H1 (cell line): ENCODE results near the gene ELOVL6. TPM values are rescaled to one million over a fixed set of nuclear protein-coding genes. Genes with fewer than 3 reads are reported as not detected.

Experiments used
- CTCF ChIA-PET: fragments of 300-600 bp; sonication (Branson Sonifier 250); formaldehyde crosslinking; loops from one replicate; lab custom pipeline; 2021; ENCODE audit not compliant: partially characterized antibody; lab: Charles Lee
- POLR2A ChIA-PET: fragments of 300-600 bp; sonication (Branson Sonifier 250); formaldehyde crosslinking; loops from one replicate; lab custom pipeline; 2021; ENCODE audit warnings: inconsistent platforms; ENCODE audit not compliant: partially characterized antibody; lab: Charles Lee
- DNase-seq, 2 experiments: peaks; one replicate each; pipeline versions ENCODE4 v3.0.0 to v3.0.0-alpha.2; 2010 to 2022; ENCODE audit warnings: low spot score in 2 of 2, low read depth in 1 of 2, mixed read lengths in 1 of 2
- FAIRE-seq: peaks from 2 replicates; lab custom pipeline; 2011; peaks lifted over from hg19 to GRCh38; lab: Jason Lieb, UNC
- H2AFZ ChIP-seq: 2 replicates; pipeline ENCODE4 v1.8.1; 2012; ENCODE audit warnings: low read length, inconsistent platforms
- H2AK5ac ChIP-seq: 2 replicates; pipeline ENCODE4 v1.6.1; 2013; ENCODE audit warnings: low read depth, low read length
- H2BK120ac ChIP-seq: replicated peaks from 2 replicates; pipeline ENCODE3; 2013; ENCODE audit warnings: low read depth, low read length, inconsistent platforms
- H2BK12ac ChIP-seq: 2 replicates; pipeline ENCODE4 v1.6.1; 2013; ENCODE audit warnings: low read depth, low read length
- H2BK15ac ChIP-seq: 2 replicates; pipeline ENCODE4 v1.6.1; 2013; ENCODE audit warnings: low read length
- H2BK20ac ChIP-seq: 2 replicates; pipeline ENCODE4 v1.6.1; 2013; ENCODE audit warnings: low read length
- H2BK5ac ChIP-seq: 2 replicates; pipeline ENCODE4 v1.6.1; 2013; ENCODE audit warnings: low read depth, low read length
- H3K14ac ChIP-seq: 2 replicates; pipeline ENCODE4 v1.6.1; 2013; ENCODE audit warnings: inconsistent platforms; ENCODE audit not compliant: insufficient read length
- H3K18ac ChIP-seq: 2 replicates; pipeline ENCODE4 v1.6.1; 2013; ENCODE audit warnings: low read length; ENCODE audit errors: extremely low read depth
- H3K23ac ChIP-seq: 2 replicates; pipeline ENCODE4 v1.6.1; 2013; ENCODE audit warnings: inconsistent platforms; ENCODE audit not compliant: insufficient read length
- H3K23me2 ChIP-seq: 2 replicates; pipeline ENCODE4 v1.6.1; 2013; ENCODE audit warnings: low read depth, low read length
- H3K27ac ChIP-seq: 2 replicates; pipeline ENCODE4 v1.6.1; 2011; ENCODE audit warnings: low read depth, low read length, inconsistent platforms
- H3K27me3 ChIP-seq, 4 experiments: replicated peaks in 1 of 4; 1 replicate in 1 of 4; 2 replicates in 3 of 4; pipeline versions ENCODE4 v1.6.1 to v1.8.1; 2011 to 2013; ENCODE audit warnings: low read length in 3 of 4, mild to moderate bottlenecking in 3 of 4, inconsistent platforms in 2 of 4, mixed read lengths in 2 of 4, moderate library complexity in 1 of 4; ENCODE audit not compliant: control insufficient read depth in 3 of 4, insufficient read depth in 3 of 4; ENCODE audit errors: extremely low read depth in 1 of 4
- H3K36me3 ChIP-seq, 4 experiments: 2 replicates each; pipeline versions ENCODE4 v1.6.1 to v1.8.1; 2011 to 2013; ENCODE audit warnings: mild to moderate bottlenecking in 4 of 4, low read length in 3 of 4, moderate library complexity in 2 of 4, control low read depth in 1 of 4, inconsistent platforms in 1 of 4; ENCODE audit not compliant: insufficient read depth in 4 of 4, control insufficient read depth in 2 of 4
- H3K4ac ChIP-seq: replicated peaks from 2 replicates; pipeline ENCODE3; 2013; ENCODE audit warnings: low read length, low read depth, mixed read lengths, inconsistent platforms; ENCODE audit not compliant: insufficient read length
- H3K4me1 ChIP-seq, 4 experiments: replicated peaks in 1 of 4; 1 replicate in 1 of 4; 2 replicates in 3 of 4; pipeline versions ENCODE4 v1.6.1 to v1.8.1; 2011 to 2013; ENCODE audit warnings: low read length in 3 of 4, inconsistent platforms in 2 of 4, mixed read lengths in 1 of 4; ENCODE audit not compliant: insufficient read depth in 4 of 4, control insufficient read depth in 3 of 4
- H3K4me2 ChIP-seq, 2 experiments: 2 replicates each; pipeline versions ENCODE4 v1.6.1 to v1.8.1; 2011 to 2013; ENCODE audit warnings: low read depth in 2 of 2, low read length in 2 of 2, control low read depth in 1 of 2, inconsistent platforms in 1 of 2, mild to moderate bottlenecking in 1 of 2; ENCODE audit not compliant: insufficient read depth in 1 of 2
- H3K4me3 ChIP-seq, 4 experiments: fragments of 200-600, 300-600 bp in 1 of 4; sonication (generic), shearing (Covaris generic), sonication (Bioruptor Twin) in 1 of 4; 2 replicates each; pipeline versions ENCODE4 v1.5.1 to v1.8.1; 2011 to 2016; ENCODE audit warnings: low read length in 4 of 4, low read depth in 3 of 4, control low read depth in 2 of 4, inconsistent platforms in 2 of 4, mild to moderate bottlenecking in 2 of 4, mixed read lengths in 1 of 4, moderate library complexity in 1 of 4; ENCODE audit not compliant: insufficient read depth in 2 of 4; ENCODE audit errors: extremely low read depth in 1 of 4
- H3K56ac ChIP-seq: replicated peaks from 2 replicates; pipeline ENCODE3; 2013; ENCODE audit warnings: low read depth, mild to moderate bottlenecking, mixed read lengths, low read length, inconsistent platforms; ENCODE audit not compliant: insufficient read length
- H3K79me1 ChIP-seq: 2 replicates; pipeline ENCODE4 v1.6.1; 2013; ENCODE audit warnings: low read depth, low read length, control low read depth
- H3K79me2 ChIP-seq, 2 experiments: 2 replicates each; pipeline versions ENCODE4 v1.6.1 to v1.8.1; 2012 to 2013; ENCODE audit warnings: low read length in 2 of 2, mild to moderate bottlenecking in 2 of 2, inconsistent platforms in 1 of 2; ENCODE audit not compliant: insufficient read depth in 2 of 2, control insufficient read depth in 1 of 2
- H3K9ac ChIP-seq, 4 experiments: replicated peaks in 1 of 4; 1 replicate in 1 of 4; 2 replicates in 3 of 4; pipeline versions ENCODE4 v1.6.1 to v1.8.1; 2011 to 2013; ENCODE audit warnings: low read depth in 3 of 4, low read length in 3 of 4, control low read depth in 2 of 4, mild to moderate bottlenecking in 2 of 4, moderate library complexity in 2 of 4, inconsistent platforms in 1 of 4; ENCODE audit errors: extremely low read depth in 1 of 4
- H3K9me3 ChIP-seq, 2 experiments: 2 replicates each; pipeline versions ENCODE4 v1.6.1 to v1.8.1; 2012 to 2013; ENCODE audit warnings: mild to moderate bottlenecking in 2 of 2, moderate library complexity in 2 of 2, control low read depth in 1 of 2, inconsistent platforms in 1 of 2, low read depth in 1 of 2, low read length in 1 of 2, mixed read lengths in 1 of 2; ENCODE audit not compliant: insufficient read depth in 2 of 2
- H4K20me1 ChIP-seq, 2 experiments: replicated peaks in 1 of 2; 2 replicates each; pipeline versions ENCODE3 to v1.8.1; 2011 to 2013; ENCODE audit warnings: inconsistent platforms in 2 of 2, low read length in 2 of 2, mild to moderate bottlenecking in 1 of 2; ENCODE audit not compliant: insufficient read depth in 2 of 2, control insufficient read depth in 1 of 2
- H4K5ac ChIP-seq: 2 replicates; pipeline ENCODE4 v1.6.1; 2013; ENCODE audit warnings: low read length, low read depth, mixed read lengths, inconsistent platforms; ENCODE audit not compliant: insufficient read length
- H4K8ac ChIP-seq: 2 replicates; pipeline ENCODE4 v1.8.0; 2013; ENCODE audit warnings: mild to moderate bottlenecking, moderate library complexity, low read length, inconsistent platforms; ENCODE audit not compliant: insufficient read depth; ENCODE audit errors: extremely low read depth
- H4K91ac ChIP-seq: replicated peaks from 2 replicates; pipeline ENCODE3; 2013; ENCODE audit warnings: low read length, mixed read lengths, inconsistent platforms; ENCODE audit not compliant: insufficient read length
- CHD1 ChIP-seq: IDR thresholded peaks from 2 replicates; pipeline ENCODE4 v1.6.1; 2012; ENCODE audit warnings: low read depth, low read length, improper control_type of control experiment
- MAFK ChIP-seq: IDR thresholded peaks from 2 replicates; pipeline ENCODE4 v1.6.1; 2012; ENCODE audit warnings: low read depth, mild to moderate bottlenecking, improper control_type of control experiment, low read length
- RFX5 ChIP-seq: IDR thresholded peaks from 2 replicates; pipeline ENCODE4 v1.6.1; 2011; ENCODE audit warnings: low read depth, low read length, improper control_type of control experiment, borderline replicate concordance
- SRF ChIP-seq: IDR thresholded peaks from 2 replicates; pipeline ENCODE4 v1.6.1; 2011; ENCODE audit warnings: mild to moderate bottlenecking, low read depth, low read length, moderate library complexity
- SUZ12 ChIP-seq: fragments of 200-600 bp; sonication (generic); IDR thresholded peaks from 2 replicates; pipeline ENCODE4 v1.6.1; 2012; ENCODE audit warnings: mild to moderate bottlenecking, inconsistent platforms, low read length, moderate library complexity, mixed read lengths
- WGBS, 2 experiments: shearing (Covaris generic) in 1 of 2; methylation state at CpG; one replicate each; pipeline versions ENCODE4 v1.1.6 to v1.1.7; 2013 to 2015; ENCODE audit warnings: low lambda C conversion rate in 2 of 2, mixed read lengths in 2 of 2, inconsistent platforms in 1 of 2, low coverage in 1 of 2, missing lambda C conversion rate in 1 of 2; ENCODE audit not compliant: insufficient replicate concordance in 2 of 2, insufficient coverage in 1 of 2, insufficient read length in 1 of 2; ENCODE audit errors: extremely low coverage in 1 of 2, missing lambda C conversion rate in 1 of 2; 5-methylcytosine and 5-hydroxymethylcytosine counted together
- polyA plus RNA-seq, 7 experiments: library from polyadenylated mRNA; depleted of rRNA in 3 of 7; stranded (reverse) in 5 of 7; unstranded in 2 of 7; fragments of >200 nt in 5 of 7; fragments of 200-250 nt in 2 of 7; gene quantifications; 1 replicate in 5 of 7; 2 replicates in 1 of 7; 4 replicates in 1 of 7; pipeline versions ENCODE4 v1.2.1 to v1.2.3, GENCODE V29; 2011 to 2013; ENCODE audit warnings: missing spikeins in 2 of 7, mixed read lengths in 2 of 7
- total RNA-seq: library from RNA; stranded (reverse); fragmentation: NEBNext Ultra II Directional; extraction: Animal tissue kit (Norgen Biotek cat#: 25700); gene quantifications from 2 replicates; pipeline ENCODE4 v1.2.1, GENCODE V29; 2021
- TF ChIP-seq, protein P1 (sequence below): IDR thresholded peaks from 2 replicates; pipeline ENCODE4 v1.6.1; 2012; ENCODE audit warnings: low read length, inconsistent platforms

ELOVL6 gene
- total and polyA plus RNA-seq, 2 of the 8 experiments (the other 6 are each of a cell fraction or from before 2014, with no cell fraction given): 27.8 to 86.6 TPM

DNA sequence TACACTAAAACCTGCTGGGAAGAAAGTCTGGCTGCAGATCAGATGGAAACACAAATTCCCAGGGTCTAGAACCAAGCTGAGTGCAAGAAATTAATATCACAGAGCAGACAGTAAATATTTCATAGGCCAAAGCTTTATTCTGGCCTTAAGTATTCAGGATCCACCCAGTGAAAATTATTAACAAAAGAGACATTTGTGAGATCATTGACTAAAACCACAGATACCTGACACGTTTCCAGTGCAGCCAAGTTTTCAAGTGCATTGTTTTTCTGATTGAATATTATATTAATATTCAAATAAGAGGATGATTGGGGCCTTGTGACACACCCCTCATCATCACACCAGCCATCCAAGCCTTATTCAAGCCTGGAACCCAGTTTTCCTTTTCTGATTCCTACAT is 10.3 kb downstream of the ELOVL6 start:
- FAIRE-seq: no peak
- no peak overlapping the region for H4K8ac ChIP-seq
- TF ChIP-seq, protein P1, sequence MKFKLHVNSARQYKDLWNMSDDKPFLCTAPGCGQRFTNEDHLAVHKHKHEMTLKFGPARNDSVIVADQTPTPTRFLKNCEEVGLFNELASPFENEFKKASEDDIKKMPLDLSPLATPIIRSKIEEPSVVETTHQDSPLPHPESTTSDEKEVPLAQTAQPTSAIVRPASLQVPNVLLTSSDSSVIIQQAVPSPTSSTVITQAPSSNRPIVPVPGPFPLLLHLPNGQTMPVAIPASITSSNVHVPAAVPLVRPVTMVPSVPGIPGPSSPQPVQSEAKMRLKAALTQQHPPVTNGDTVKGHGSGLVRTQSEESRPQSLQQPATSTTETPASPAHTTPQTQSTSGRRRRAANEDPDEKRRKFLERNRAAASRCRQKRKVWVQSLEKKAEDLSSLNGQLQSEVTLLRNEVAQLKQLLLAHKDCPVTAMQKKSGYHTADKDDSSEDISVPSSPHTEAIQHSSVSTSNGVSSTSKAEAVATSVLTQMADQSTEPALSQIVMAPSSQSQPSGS: no peak
- TF ChIP-seq MAFK (no peak), CHD1 (no peak), SUZ12 (no peak), SRF (no peak), RFX5 (no peak)
- TF ChIP-seq, all 59 proteins: peak for 0
- Histone ChIP-seq H2BK20ac (no peak overlapping the region), H3K36me3 (peaks cover 0 to 29% (median 0%) of the 10 kb centered on the region in 4 experiments; a peak in 1 of 8 replicates), H3K56ac (no peak overlapping the region), H3K27ac (no peak overlapping the region), H2AFZ (no peak overlapping the region), H3K27me3 (no peaks in the 10 kb centered on the region), H3K79me2 (peaks cover 0 to 75% of the 10 kb centered on the region in 2 experiments; a peak in 2 of 4 replicates), H3K9me3 (no peaks in the 10 kb centered on the region), H3K23me2 (no peaks in the 10 kb centered on the region), H3K79me1 (no peaks in the 10 kb centered on the region; the same call in 1 of the 2 replicates), H2BK120ac (no peak overlapping the region), H4K5ac (no peak overlapping the region), H2AK5ac (no peak overlapping the region), H3K4me1 (peaks cover 4 to 16% (median 6%) of the 10 kb centered on the region in 4 experiments; a peak in 5 of 7 replicates), H2BK5ac (no peak overlapping the region), H2BK12ac (no peak overlapping the region), H3K18ac (no peak overlapping the region), H3K14ac (no peak overlapping the region), H4K91ac (no peak overlapping the region), H3K23ac (no peak overlapping the region), H3K9ac (no peak overlapping the region), H2BK15ac (no peak overlapping the region), H3K4me2 (no peak overlapping the region), H3K4ac (no peak overlapping the region), H3K4me3 (no peak overlapping the region), H4K20me1 (peaks cover 2 to 3% of the 10 kb centered on the region in 2 experiments)
- no peak for DNase-seq
- ChIA-PET CTCF (interaction anchor here (1.0 kb wide), 2 partner anchors 11 to 47 kb away, joined by 3 read pairs; no protein-coding TSS in a partner anchor), POLR2A (interaction anchor here (0.7 kb wide), 1 partner anchor 10 kb away, joined by 4 read pairs; the partner anchor contains the start of gene ELOVL6)
- 86% methylated on average over 1 of the region's 1 CpG; no CpG with 5 or more reads in 1 of the 2 experiments for WGBS, 2 experiments
